Measurements from ENCODE around the gene CCDC88C. TPM values are rescaled to one million over a fixed set of nuclear protein-coding genes. Genes with fewer than 3 reads are reported as not detected.
A peak's percentile ranks its signal among the peaks of the same experiment; 100 is the strongest.

Gene CCDC88C
- total RNA-seq, 4 donors from 2014 or later, result 1.1 to 2.7 (median 2.1) TPM

DNA sequence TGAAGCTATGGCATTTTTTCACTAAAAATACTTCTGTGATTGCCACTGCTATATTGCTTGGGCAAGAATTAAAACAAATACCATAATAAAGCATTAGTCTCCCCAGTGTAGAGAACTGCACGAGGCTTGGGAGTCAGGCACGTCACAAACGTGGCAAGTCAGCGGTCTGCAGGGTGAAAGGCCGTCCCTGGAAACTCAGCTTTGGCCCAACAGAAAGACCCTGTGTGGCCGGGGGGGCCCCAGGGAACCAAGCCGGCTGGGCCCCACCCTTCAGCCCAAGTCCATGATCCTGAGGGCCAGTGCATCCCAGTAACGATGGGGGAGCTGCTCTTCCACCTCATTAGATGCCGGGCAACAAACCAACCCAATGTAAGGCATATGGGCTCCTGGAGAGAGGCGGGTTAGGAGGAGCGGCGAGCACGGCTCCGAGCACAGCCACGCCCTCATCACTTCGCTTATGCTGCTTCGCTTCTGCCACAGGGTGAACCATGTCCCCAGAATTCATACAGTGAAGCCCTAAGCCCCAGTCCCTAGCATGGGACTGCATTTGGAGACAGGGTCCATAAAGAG lies 122.3 kb downstream of the CCDC88C start:
- Histone ChIP-seq H3K27me3 (no peaks in the 10 kb centered on the region), H3K36me3 (no peaks in the 10 kb centered on the region), H3K4me1 (no peaks in the 10 kb centered on the region), H3K4me3 (no peak overlapping the region), H3K27ac (no peak overlapping the region), H3K9me3 (no peaks in the 10 kb centered on the region)
- no peak for DNase-seq
- TF ChIP-seq, protein P1, sequence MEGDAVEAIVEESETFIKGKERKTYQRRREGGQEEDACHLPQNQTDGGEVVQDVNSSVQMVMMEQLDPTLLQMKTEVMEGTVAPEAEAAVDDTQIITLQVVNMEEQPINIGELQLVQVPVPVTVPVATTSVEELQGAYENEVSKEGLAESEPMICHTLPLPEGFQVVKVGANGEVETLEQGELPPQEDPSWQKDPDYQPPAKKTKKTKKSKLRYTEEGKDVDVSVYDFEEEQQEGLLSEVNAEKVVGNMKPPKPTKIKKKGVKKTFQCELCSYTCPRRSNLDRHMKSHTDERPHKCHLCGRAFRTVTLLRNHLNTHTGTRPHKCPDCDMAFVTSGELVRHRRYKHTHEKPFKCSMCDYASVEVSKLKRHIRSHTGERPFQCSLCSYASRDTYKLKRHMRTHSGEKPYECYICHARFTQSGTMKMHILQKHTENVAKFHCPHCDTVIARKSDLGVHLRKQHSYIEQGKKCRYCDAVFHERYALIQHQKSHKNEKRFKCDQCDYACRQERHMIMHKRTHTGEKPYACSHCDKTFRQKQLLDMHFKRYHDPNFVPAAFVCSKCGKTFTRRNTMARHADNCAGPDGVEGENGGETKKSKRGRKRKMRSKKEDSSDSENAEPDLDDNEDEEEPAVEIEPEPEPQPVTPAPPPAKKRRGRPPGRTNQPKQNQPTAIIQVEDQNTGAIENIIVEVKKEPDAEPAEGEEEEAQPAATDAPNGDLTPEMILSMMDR (IDR thresholded peaks at IDR 0.05 in 4 of 5, conservative IDR thresholded peaks at IDR 0.05 in 1 of 5), result no peak
- no peak for TF ChIP-seq POLR2A (IDR thresholded peaks at IDR 0.05)
- intact Hi-C loops (cut with DNase I; ENCODE audit: low total_unique reads), result no loop called here
- in situ Hi-C loops (cut with MboI; ENCODE audit: low sequenced_read_pairs in 4 of 4), result loop anchor here in 2 of 4 donors (25.0 kb wide), 2 partner anchors 108 to 233 kb away; partner anchors contain the start of gene RPS6KA5 (in 1 of the 2)
- no peak for ATAC-seq

GRCh38 chr14:91294153-91294552 lies 123.5 kb downstream of the CCDC88C start:
- intact Hi-C loops (cut with DNase I; ENCODE audit: low total_unique reads) (no loop called here), in situ Hi-C loops (cut with MboI; ENCODE audit: low sequenced_read_pairs in 4 of 4) (loop anchor here in 2 of 4 donors (25.0 kb wide), 2 partner anchors 107 to 232 kb away; partner anchors contain the start of gene RPS6KA5 (in 1 of the 2))
- Histone ChIP-seq H3K4me3 (no peak overlapping the region), H3K36me3 (no peaks in the 10 kb centered on the region), H3K27ac (no peak overlapping the region), H3K27me3 (no peaks in the 10 kb centered on the region), H3K9me3 (no peaks in the 10 kb centered on the region), H3K4me1 (no peaks in the 10 kb centered on the region)
- TF ChIP-seq, protein P1 (IDR thresholded peaks at IDR 0.05 in 4 of 5, conservative IDR thresholded peaks at IDR 0.05 in 1 of 5), result no peak
- TF ChIP-seq POLR2A (IDR thresholded peaks at IDR 0.05), result no peak
- DNase-seq (peak in 1 of 2 donors; percentile 46), ATAC-seq (no peak)

- no peaks in the 10 kb centered on the region for H3K27me3 ChIP-seq
- TF ChIP-seq, protein P1 (IDR thresholded peaks at IDR 0.05 in 4 of 5, conservative IDR thresholded peaks at IDR 0.05 in 1 of 5), result no peak
- no peak for TF ChIP-seq POLR2A (IDR thresholded peaks at IDR 0.05)
- no peaks in the 10 kb centered on the region for H3K9me3 ChIP-seq
- in situ Hi-C loops (cut with MboI; ENCODE audit: low sequenced_read_pairs in 4 of 4) (loop anchor here in 2 of 4 donors (25.0 kb wide), 2 partner anchors 106 to 231 kb away; partner anchors contain the start of gene RPS6KA5 (in 1 of the 2)), intact Hi-C loops (cut with DNase I; ENCODE audit: low total_unique reads) (no loop called here)
- DNase-seq, result no peak
- H3K4me1 ChIP-seq, result no peaks in the 10 kb centered on the region
- no peak overlapping the region for H3K4me3 ChIP-seq
- H3K27ac ChIP-seq, result no peak overlapping the region
- H3K36me3 ChIP-seq, result no peaks in the 10 kb centered on the region
- ATAC-seq, result no peak
These were observed 124.3 kb downstream of the CCDC88C start for GRCh38 chr14:91293281-91293680.

- DNase-seq (no peak), ATAC-seq (no peak)
- Histone ChIP-seq H3K27ac (no peak overlapping the region), H3K36me3 (no peaks in the 10 kb centered on the region), H3K27me3 (no peaks in the 10 kb centered on the region), H3K4me1 (no peaks in the 10 kb centered on the region), H3K4me3 (no peak overlapping the region), H3K9me3 (no peaks in the 10 kb centered on the region)
- intact Hi-C loops (cut with DNase I; ENCODE audit: low total_unique reads), result no loop called here
- TF ChIP-seq POLR2A (IDR thresholded peaks at IDR 0.05), result no peak
- in situ Hi-C loops (cut with MboI; ENCODE audit: low sequenced_read_pairs in 4 of 4), result loop anchor here in 2 of 4 donors (25.0 kb wide), 2 partner anchors 105 to 230 kb away; partner anchors contain the start of gene RPS6KA5 (in 1 of the 2)
These were observed 125.1 kb downstream of the CCDC88C start for GRCh38 chr14:91292491-91292890.

DNA sequence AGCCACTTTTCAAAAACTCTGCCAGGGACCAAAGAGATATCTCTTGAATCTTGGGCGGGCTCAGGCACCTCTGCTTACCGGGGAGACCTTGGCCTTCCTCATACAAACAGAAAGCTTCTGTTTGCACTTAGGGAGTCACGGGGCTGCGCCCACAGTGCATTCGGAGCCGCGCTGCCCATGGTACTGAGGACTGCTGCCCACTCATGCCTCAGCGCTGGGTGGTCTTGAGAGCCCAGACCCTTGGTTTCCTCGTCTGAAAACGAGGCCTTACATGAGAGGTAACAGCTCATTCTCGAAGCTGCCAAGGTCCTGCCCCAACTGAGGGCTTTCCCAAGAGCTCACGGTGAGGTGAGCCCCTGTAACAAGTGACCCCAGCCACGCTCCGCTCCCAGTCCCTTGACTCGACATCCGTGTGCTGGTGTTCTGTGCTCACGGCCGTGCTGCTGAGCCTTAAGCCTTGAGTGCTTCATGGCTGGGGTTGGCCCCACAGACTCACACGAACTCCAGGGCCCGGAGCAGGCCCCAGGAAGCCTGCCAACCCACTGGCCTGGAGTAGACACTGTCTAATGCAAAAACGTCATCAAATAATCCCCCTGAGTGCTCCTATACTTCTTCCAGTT lies 125.7 kb downstream of the CCDC88C start:
- no peaks in the 10 kb centered on the region for H3K27me3 ChIP-seq
- TF ChIP-seq, protein P1 (IDR thresholded peaks at IDR 0.05 in 4 of 5, conservative IDR thresholded peaks at IDR 0.05 in 1 of 5), result no peak
- no peak for TF ChIP-seq POLR2A (IDR thresholded peaks at IDR 0.05)
- intact Hi-C loops (cut with DNase I; ENCODE audit: low total_unique reads), result no loop called here
- no peaks in the 10 kb centered on the region for H3K4me1 ChIP-seq
- H3K27ac ChIP-seq, result no peak overlapping the region
- H3K36me3 ChIP-seq, result no peaks in the 10 kb centered on the region
- no peaks in the 10 kb centered on the region for H3K9me3 ChIP-seq
- ATAC-seq, result no peak
- no peak overlapping the region for H3K4me3 ChIP-seq
- DNase-seq, result no peak
- in situ Hi-C loops (cut with MboI; ENCODE audit: low sequenced_read_pairs in 4 of 4), result loop anchor here in 2 of 4 donors (25.0 kb wide), 2 partner anchors 105 to 230 kb away; partner anchors contain the start of gene RPS6KA5 (in 1 of the 2)
